HG02610 (cell line): ENCODE results near the gene LMBRD2.
"Not testable (repeated sequence)": the region's sequence is repeated elsewhere in the genome, so short reads cannot be mapped to it uniquely, and the experiment has no call there.

Experiments
- ATAC-seq: cut with Tn5 transposase; IDR thresholded peaks from one replicate; pipeline ENCODE4 v1.9.1; 2021; ENCODE audit warnings: mild to moderate bottlenecking, moderate library complexity; ENCODE audit not compliant: unreplicated experiment

LMBRD2 gene

GRCh38 chr5:36151434-36152323 is at the start of gene LMBRD2, which contains the start of gene SKP2:
LMBRD2 (minus strand) TSS chr5:36151887; CDS start chr5:36143349, 8,538 bp downstream.
SKP2 (plus strand) TSS chr5:36152111; CDS start chr5:36152263, 152 bp downstream.
- peak; percentile 99 for ATAC-seq

- ATAC-seq: no peak
Observed at GRCh38 chr5:36200513-36200912, 48.8 kb upstream of the LMBRD2 start.

GRCh38 chr5:36199620-36200019 is 47.9 kb upstream of the LMBRD2 start:
- ATAC-seq: no peak

GRCh38 chr5:36198783-36199182 is 47.1 kb upstream of the LMBRD2 start:
- ATAC-seq: not testable (repeated sequence)

GRCh38 chr5:36198281-36198680 is 46.6 kb upstream of the LMBRD2 start:
- no peak for ATAC-seq

GRCh38 chr5:36193746-36194145 is 42.1 kb upstream of the LMBRD2 start:
- ATAC-seq: no peak

- not testable (repeated sequence) for ATAC-seq
Observed at GRCh38 chr5:36184408-36184807, 32.7 kb upstream of the LMBRD2 start.

GRCh38 chr5:36181774-36182173 is 30.1 kb upstream of the LMBRD2 start:
- ATAC-seq: no peak

- no peak for ATAC-seq
Observed at GRCh38 chr5:36180556-36181350, 29.1 kb upstream of the LMBRD2 start.

GRCh38 chr5:36179950-36180349 is 28.3 kb upstream of the LMBRD2 start:
- no peak for ATAC-seq

- ATAC-seq: no peak
Observed at GRCh38 chr5:36178524-36178890, 26.8 kb upstream of the LMBRD2 start.

GRCh38 chr5:36177715-36178523 is 26.2 kb upstream of the LMBRD2 start:
- ATAC-seq: no peak

GRCh38 chr5:36177154-36177553 is 25.5 kb upstream of the LMBRD2 start:
- ATAC-seq: peak; percentile 95

- no peak for ATAC-seq
Observed at GRCh38 chr5:36175043-36175442, 23.4 kb upstream of the LMBRD2 start.

GRCh38 chr5:36174119-36174518 is 22.4 kb upstream of the LMBRD2 start:
- ATAC-seq: no peak

- no peak for ATAC-seq
Observed at GRCh38 chr5:36173426-36173825, 21.7 kb upstream of the LMBRD2 start.

GRCh38 chr5:36172599-36172998 is 20.9 kb upstream of the LMBRD2 start:
- ATAC-seq: no peak

GRCh38 chr5:36170832-36171424 is 19.2 kb upstream of the LMBRD2 start:
- no peak for ATAC-seq

- ATAC-seq: no peak
Observed at GRCh38 chr5:36168737-36169136, 17.1 kb upstream of the LMBRD2 start.

- no peak for ATAC-seq
Observed at GRCh38 chr5:36164461-36164860, 12.8 kb upstream of the LMBRD2 start.
